H9 (cell line): ENCODE data around the gene SCFD2. TPM values are rescaled to one million over a fixed set of nuclear protein-coding genes. Genes with fewer than 3 reads are reported as not detected.

Experiments used
- DNase-seq: peaks from one replicate; pipeline ENCODE4 v3.0.0-alpha.2; 2017
- H2AFZ ChIP-seq: one replicate; pipeline ENCODE4 v1.6.1; 2013; ENCODE audit warnings: mild to moderate bottlenecking, low read length, control low read depth, moderate library complexity
- H2AK5ac ChIP-seq: 2 replicates; pipeline ENCODE4 v1.6.1; 2013; ENCODE audit warnings: low read length, control low read depth, mixed read lengths; ENCODE audit not compliant: insufficient read length
- H2BK120ac ChIP-seq: one replicate; pipeline ENCODE4 v1.6.1; 2013; ENCODE audit warnings: low read depth, mild to moderate bottlenecking, low read length, control low read depth, inconsistent platforms; ENCODE audit not compliant: poor library complexity, severe bottlenecking
- H2BK12ac ChIP-seq: 2 replicates; pipeline ENCODE4 v1.6.1; 2013; ENCODE audit warnings: low read length, control low read depth, mixed read lengths, low read depth; ENCODE audit not compliant: insufficient read length
- H2BK15ac ChIP-seq: 2 replicates; pipeline ENCODE4 v1.6.1; 2013; ENCODE audit warnings: low read depth, low read length, control low read depth
- H2BK20ac ChIP-seq: one replicate; pipeline ENCODE4 v1.6.1; 2013; ENCODE audit warnings: low read depth, mild to moderate bottlenecking, low read length, control low read depth, inconsistent platforms; ENCODE audit not compliant: poor library complexity, severe bottlenecking
- H2BK5ac ChIP-seq: 2 replicates; pipeline ENCODE4 v1.6.1; 2013; ENCODE audit warnings: low read length, control low read depth, mixed read lengths; ENCODE audit not compliant: insufficient read length
- H3K14ac ChIP-seq: 2 replicates; pipeline ENCODE4 v1.6.1; 2013; ENCODE audit warnings: low read length, control low read depth; ENCODE audit not compliant: insufficient read depth
- H3K18ac ChIP-seq: 2 replicates; pipeline ENCODE4 v1.6.1; 2013; ENCODE audit warnings: low read depth, mild to moderate bottlenecking, mixed read lengths, low read length, control low read depth; ENCODE audit not compliant: insufficient read length
- H3K23ac ChIP-seq: 2 replicates; pipeline ENCODE4 v1.6.1; 2013; ENCODE audit warnings: low read length, control low read depth, mixed read lengths, low read depth; ENCODE audit not compliant: insufficient read length
- H3K23me2 ChIP-seq: 2 replicates; pipeline ENCODE4 v1.6.1; 2013; ENCODE audit warnings: low read depth, mild to moderate bottlenecking, mixed read lengths, low read length, control low read depth; ENCODE audit not compliant: insufficient read length, poor library complexity, severe bottlenecking
- H3K27ac ChIP-seq: 2 replicates; pipeline ENCODE4 v1.5.1; 2013; ENCODE audit warnings: low read length, control low read depth, mixed read lengths, low read depth; ENCODE audit not compliant: insufficient read length
- H3K27me3 ChIP-seq: 2 replicates; pipeline ENCODE4 v1.6.1; 2013; ENCODE audit warnings: low read length, control low read depth, inconsistent platforms; ENCODE audit not compliant: insufficient read depth
- H3K4ac ChIP-seq: 2 replicates; pipeline ENCODE4 v1.6.1; 2013; ENCODE audit warnings: low read depth, mild to moderate bottlenecking, control low read depth, inconsistent platforms, low read length, moderate library complexity
- H3K4me1 ChIP-seq: 2 replicates; pipeline ENCODE4 v1.6.1; 2013; ENCODE audit warnings: low read length, control low read depth, inconsistent platforms; ENCODE audit not compliant: insufficient read depth
- H3K4me2 ChIP-seq: 2 replicates; pipeline ENCODE4 v1.6.1; 2013; ENCODE audit warnings: low read length, control low read depth, mixed read lengths; ENCODE audit not compliant: insufficient read length, insufficient read depth
- H3K56ac ChIP-seq: 2 replicates; pipeline ENCODE4 v1.6.1; 2013; ENCODE audit warnings: low read depth, mild to moderate bottlenecking, mixed read lengths, low read length, control low read depth; ENCODE audit not compliant: insufficient read length
- H3K79me1 ChIP-seq: 2 replicates; pipeline ENCODE4 v1.6.1; 2013; ENCODE audit warnings: low read depth, mild to moderate bottlenecking, moderate library complexity, low read length, control low read depth, inconsistent platforms; ENCODE audit not compliant: insufficient read depth, poor library complexity, severe bottlenecking
- H3K79me2 ChIP-seq: 2 replicates; pipeline ENCODE4 v1.6.1; 2013; ENCODE audit warnings: low read length, control low read depth, inconsistent platforms; ENCODE audit not compliant: insufficient read depth
- H3K9ac ChIP-seq: 2 replicates; pipeline ENCODE4 v1.6.1; 2013; ENCODE audit warnings: low read length, control low read depth, mixed read lengths; ENCODE audit not compliant: insufficient read length; ENCODE audit errors: extremely low read depth
- H3K9me3 ChIP-seq: one replicate; pipeline ENCODE4 v1.6.1; 2013; ENCODE audit warnings: low read depth, low read length, inconsistent platforms; ENCODE audit not compliant: control insufficient read depth
- H3T11ph ChIP-seq: one replicate; pipeline ENCODE4 v1.6.1; 2013; ENCODE audit warnings: mild to moderate bottlenecking, low read length, control low read depth, inconsistent platforms
- H4K20me1 ChIP-seq: one replicate; pipeline ENCODE4 v1.6.1; 2013; ENCODE audit not compliant: control insufficient read depth, insufficient read length, insufficient read depth
- H4K5ac ChIP-seq: 2 replicates; pipeline ENCODE4 v1.6.1; 2013; ENCODE audit warnings: low read depth, mild to moderate bottlenecking, mixed read lengths, low read length, control low read depth; ENCODE audit not compliant: insufficient read length
- H4K8ac ChIP-seq: replicated peaks from 2 replicates; pipeline ENCODE4 v1.6.1; 2013; ENCODE audit warnings: low read length, control low read depth, mixed read lengths, low read depth; ENCODE audit not compliant: insufficient read length
- H4K91ac ChIP-seq: 2 replicates; pipeline ENCODE4 v1.6.1; 2013; ENCODE audit warnings: low read depth, mild to moderate bottlenecking, moderate library complexity, mixed read lengths, low read length, control low read depth; ENCODE audit not compliant: insufficient read length
- H3K27ac Mint-ChIP-seq, 3 experiments: 2 replicates in 2 of 3; 3 replicates in 1 of 3; pipeline ENCODE4 v1.8.0; 2020 to 2021; ENCODE audit warnings: mixed read lengths in 3 of 3, mild to moderate bottlenecking in 1 of 3, moderate library complexity in 1 of 3
- H3K27me3 Mint-ChIP-seq: 2 replicates; pipeline ENCODE4 v1.8.0; 2021; ENCODE audit warnings: low read depth, mild to moderate bottlenecking, moderate library complexity, mixed read lengths
- H3K36me3 Mint-ChIP-seq, 3 experiments: 2 replicates in 2 of 3; 3 replicates in 1 of 3; pipeline ENCODE4 v1.8.0; 2020 to 2021; ENCODE audit warnings: low read depth in 3 of 3, mixed read lengths in 3 of 3; ENCODE audit not compliant: insufficient read depth in 1 of 3
- H3K4me1 Mint-ChIP-seq, 2 experiments: 2 replicates each; pipeline ENCODE4 v1.8.0; 2020; ENCODE audit warnings: mixed read lengths in 2 of 2
- H3K4me3 Mint-ChIP-seq, 2 experiments: 2 replicates in 1 of 2; 3 replicates in 1 of 2; pipeline ENCODE4 v1.8.0; 2020 to 2021; ENCODE audit warnings: mild to moderate bottlenecking in 2 of 2, mixed read lengths in 2 of 2, moderate library complexity in 1 of 2
- H3K9me3 Mint-ChIP-seq, 2 experiments: 2 replicates in 1 of 2; 3 replicates in 1 of 2; pipeline ENCODE4 v1.8.0; 2020; ENCODE audit warnings: mild to moderate bottlenecking in 2 of 2, mixed read lengths in 2 of 2, moderate library complexity in 1 of 2
- WGBS: extraction: QIAGEN DNeasy Blood & Tissue Kit; methylation state at CpG from one replicate; pipeline ENCODE4 v1.1.7; 2013; ENCODE audit warnings: missing lambda C conversion rate, low lambda C conversion rate, mixed read lengths; ENCODE audit not compliant: insufficient read length; ENCODE audit errors: extremely low coverage; 5-methylcytosine and 5-hydroxymethylcytosine counted together
- total RNA-seq: library from RNA; stranded (reverse); gene quantifications from 2 replicates; pipeline ENCODE4 v1.2.1, GENCODE V29; 2021
- TF ChIP-seq, protein P1 (sequence below): fragments of 200-600 bp; sonication (generic); conservative IDR thresholded peaks from 3 replicates; pipeline ENCODE4 v1.8.0; 2021; ENCODE audit warnings: antibody characterized with exemption, mild to moderate bottlenecking

SCFD2 gene
- total RNA-seq, 1 experiment from 2014 or later, result 10.1 TPM

DNA sequence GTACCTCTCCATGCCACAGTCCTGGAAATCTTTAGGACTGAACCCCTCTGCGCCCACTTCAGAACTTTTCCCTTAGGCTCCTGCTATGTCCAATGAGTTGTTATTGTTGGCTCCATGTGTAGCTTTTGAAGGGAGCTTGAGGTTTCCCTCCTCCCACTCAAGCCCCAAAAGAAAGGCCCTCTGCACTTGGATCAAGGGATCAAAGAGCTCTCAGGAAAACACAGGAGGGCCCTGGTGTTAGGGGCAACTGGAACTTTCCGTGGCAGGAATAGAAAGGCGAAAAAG lies 368.8 kb downstream of the SCFD2 start:
- Histone ChIP-seq H2AK5ac (no peak overlapping the region), H3K27me3 (no peaks in the 10 kb centered on the region), H3K4me2 (no peak overlapping the region), H3K27ac (no peak overlapping the region), H3K14ac (no peak overlapping the region), H2BK15ac (no peak overlapping the region), H3K9me3 (no peaks in the 10 kb centered on the region), H4K91ac (no peak overlapping the region), H3K23ac (no peak overlapping the region), H3K18ac (no peak overlapping the region), H3T11ph (no peak overlapping the region), H4K20me1 (no peaks in the 10 kb centered on the region), H3K79me2 (no peaks in the 10 kb centered on the region), H3K9ac (no peak overlapping the region), H3K23me2 (no peaks in the 10 kb centered on the region), H2BK12ac (no peak overlapping the region), H3K79me1 (no peaks in the 10 kb centered on the region), H2BK120ac (no peak overlapping the region), H3K56ac (no peak overlapping the region), H3K4me1 (no peaks in the 10 kb centered on the region), H3K4ac (no peak overlapping the region), H2BK5ac (no peak overlapping the region), H2AFZ (no peak overlapping the region), H2BK20ac (no peak overlapping the region), H4K5ac (no peak overlapping the region), H4K8ac (no peak overlapping the region)
- DNase-seq, result no peak
- no CpG with 5 or more reads among the region's 3 CpGs for WGBS
- Mint-ChIP-seq H3K36me3 (peaks cover 1 to 4% (median 3%) of the 10 kb centered on the region in 3 experiments; a peak in 4 of 7 replicates), H3K27ac (no peak overlapping the region), H3K4me3 (no peak overlapping the region), H3K4me1 (no peaks in the 10 kb centered on the region), H3K27me3 (no peaks in the 10 kb centered on the region), H3K9me3 (peaks cover 10 to 14% of the 10 kb centered on the region in 2 experiments)
- TF ChIP-seq, protein P1, sequence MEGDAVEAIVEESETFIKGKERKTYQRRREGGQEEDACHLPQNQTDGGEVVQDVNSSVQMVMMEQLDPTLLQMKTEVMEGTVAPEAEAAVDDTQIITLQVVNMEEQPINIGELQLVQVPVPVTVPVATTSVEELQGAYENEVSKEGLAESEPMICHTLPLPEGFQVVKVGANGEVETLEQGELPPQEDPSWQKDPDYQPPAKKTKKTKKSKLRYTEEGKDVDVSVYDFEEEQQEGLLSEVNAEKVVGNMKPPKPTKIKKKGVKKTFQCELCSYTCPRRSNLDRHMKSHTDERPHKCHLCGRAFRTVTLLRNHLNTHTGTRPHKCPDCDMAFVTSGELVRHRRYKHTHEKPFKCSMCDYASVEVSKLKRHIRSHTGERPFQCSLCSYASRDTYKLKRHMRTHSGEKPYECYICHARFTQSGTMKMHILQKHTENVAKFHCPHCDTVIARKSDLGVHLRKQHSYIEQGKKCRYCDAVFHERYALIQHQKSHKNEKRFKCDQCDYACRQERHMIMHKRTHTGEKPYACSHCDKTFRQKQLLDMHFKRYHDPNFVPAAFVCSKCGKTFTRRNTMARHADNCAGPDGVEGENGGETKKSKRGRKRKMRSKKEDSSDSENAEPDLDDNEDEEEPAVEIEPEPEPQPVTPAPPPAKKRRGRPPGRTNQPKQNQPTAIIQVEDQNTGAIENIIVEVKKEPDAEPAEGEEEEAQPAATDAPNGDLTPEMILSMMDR, result no peak
